GM23248 (cell line): ENCODE measurements around the gene SERINC1.

Source experiments
- EZH2 ChIP-seq: fragments of 200-600 bp; sonication (generic); IDR thresholded peaks from 2 replicates; pipeline ENCODE4 v1.6.1; 2018; ENCODE audit warnings: antibody characterized with exemption, mild to moderate bottlenecking; ENCODE audit not compliant: insufficient read depth, poor library complexity, severe bottlenecking
- EZH2phosphoT487 ChIP-seq: fragments of 200-600 bp; sonication (generic); IDR thresholded peaks from 2 replicates; pipeline ENCODE4 v1.6.1; 2018; ENCODE audit warnings: antibody characterized with exemption, moderate library complexity, mild to moderate bottlenecking, low read depth; ENCODE audit not compliant: insufficient read depth

DNA sequence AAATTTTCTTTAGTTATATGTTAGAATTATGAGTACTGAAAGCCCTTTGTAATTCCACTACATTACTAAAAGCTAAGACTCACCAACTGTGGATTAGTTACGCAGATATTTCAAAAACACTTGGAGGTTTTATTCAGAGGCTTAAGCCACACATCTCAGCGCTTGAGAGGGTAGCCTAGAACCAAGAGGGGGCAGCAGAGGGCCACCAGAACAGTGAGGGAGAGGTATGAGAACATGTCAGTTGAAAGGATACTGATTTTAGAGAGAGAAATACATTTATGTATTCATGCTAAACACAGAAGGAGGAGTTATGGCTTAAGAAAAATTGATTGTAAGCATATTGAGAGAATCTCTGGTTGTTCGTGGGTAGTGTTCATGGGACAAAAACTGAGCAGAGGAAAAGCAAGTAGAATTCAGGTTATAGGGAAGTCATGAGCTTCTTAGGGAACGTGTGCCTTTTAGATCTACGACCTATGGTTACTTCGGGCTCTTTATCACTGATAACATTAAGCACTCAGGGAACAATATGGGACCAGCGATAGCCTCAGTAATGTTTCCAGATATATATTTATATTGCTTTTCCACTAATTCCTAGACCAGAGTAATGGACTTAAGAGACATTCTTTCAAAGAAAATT, 20.4 kb upstream of the SERINC1 start:
- TF ChIP-seq EZH2phosphoT487: no peak
- TF ChIP-seq EZH2: no peak
